Neural progenitor cell (in vitro differentiated cells): ENCODE results near the gene SF3A1. TPM values are rescaled to one million over a fixed set of nuclear protein-coding genes. Genes with fewer than 3 reads are reported as not detected.

Source experiments
- DNase-seq: peaks from one replicate; pipeline ENCODE4 v3.0.0-alpha.2; 2016; ENCODE audit warnings: low spot score
- H2AFZ ChIP-seq: fragments of 200-600 bp; sonication (generic); replicated peaks from 2 replicates; pipeline ENCODE4 v1.6.1; 2016; ENCODE audit warnings: antibody characterized with exemption
- H3F3A ChIP-seq: fragments of 200-600 bp; sonication (generic); 2 replicates; pipeline ENCODE4 v1.6.1; 2016; ENCODE audit warnings: antibody characterized with exemption, low read depth
- H3K27ac ChIP-seq: fragments of 200-600 bp; sonication (generic); 2 replicates; pipeline ENCODE4 v1.5.1; 2016; ENCODE audit warnings: mild to moderate bottlenecking
- H3K27me3 ChIP-seq: fragments of 200-600 bp; sonication (generic); 2 replicates; pipeline ENCODE4 v1.6.1; 2016; ENCODE audit warnings: mild to moderate bottlenecking, moderate library complexity
- H3K36me3 ChIP-seq: fragments of 200-600 bp; sonication (generic); 2 replicates; pipeline ENCODE4 v1.5.1; 2016
- H3K4me1 ChIP-seq: fragments of 200-600 bp; sonication (generic); 2 replicates; pipeline ENCODE4 v1.6.1; 2016; ENCODE audit warnings: mixed run types
- H3K4me2 ChIP-seq: fragments of 200-600 bp; sonication (generic); 2 replicates; pipeline ENCODE4 v1.6.1; 2016
- H3K4me3 ChIP-seq: fragments of 200-600 bp; sonication (generic); 2 replicates; pipeline ENCODE4 v1.5.1; 2016
- H3K79me2 ChIP-seq: fragments of 200-600 bp; sonication (generic); 2 replicates; pipeline ENCODE4 v1.6.1; 2016; ENCODE audit warnings: low read depth
- H3K9ac ChIP-seq: fragments of 200-600 bp; sonication (generic); 2 replicates; pipeline ENCODE4 v1.6.1; 2016
- H3K9me3 ChIP-seq: fragments of 200-600 bp; sonication (generic); 2 replicates; pipeline ENCODE4 v1.5.1; 2016; ENCODE audit warnings: low read depth
- H4K20me1 ChIP-seq: fragments of 200-600 bp; sonication (generic); 2 replicates; pipeline ENCODE4 v1.6.1; 2016; ENCODE audit warnings: low read depth
- H3K27ac Mint-ChIP-seq: 3 replicates; pipeline ENCODE4 v1.8.0; 2021; ENCODE audit warnings: mixed read lengths
- H3K27me3 Mint-ChIP-seq: 2 replicates; pipeline ENCODE4 v1.8.0; 2022; ENCODE audit warnings: low read depth, mild to moderate bottlenecking, inconsistent platforms, moderate library complexity, mixed read lengths; ENCODE audit not compliant: insufficient read depth
- H3K36me3 Mint-ChIP-seq: 3 replicates; pipeline ENCODE4 v1.8.0; 2021; ENCODE audit warnings: mixed read lengths
- H3K4me1 Mint-ChIP-seq: 3 replicates; pipeline ENCODE4 v1.8.0; 2021; ENCODE audit warnings: mixed read lengths
- H3K4me3 Mint-ChIP-seq: 3 replicates; pipeline ENCODE4 v1.8.0; 2021; ENCODE audit warnings: mild to moderate bottlenecking, moderate library complexity, mixed read lengths
- H3K9me3 Mint-ChIP-seq: 3 replicates; pipeline ENCODE4 v1.8.0; 2020; ENCODE audit warnings: mixed read lengths
- CTCF ChIP-seq: fragments of 200-600 bp; sonication (generic); IDR thresholded peaks from 2 replicates; pipeline ENCODE4 v1.5.1; 2017; ENCODE audit warnings: antibody characterized with exemption, mild to moderate bottlenecking
- EZH2 ChIP-seq: fragments of 200-600 bp; sonication (generic); IDR thresholded peaks from 2 replicates; pipeline ENCODE4 v1.6.1; 2017; ENCODE audit warnings: antibody characterized with exemption, mild to moderate bottlenecking, moderate library complexity
- EZH2phosphoT487 ChIP-seq: fragments of 200-600 bp; sonication (generic); IDR thresholded peaks from 2 replicates; pipeline ENCODE4 v1.6.1; 2017; ENCODE audit warnings: antibody characterized with exemption
- total RNA-seq: library from RNA; depleted of rRNA; stranded (reverse); fragments of >200 nt; gene quantifications from 2 replicates; pipeline ENCODE4 v1.2.3, GENCODE V29; 2015; ENCODE audit warnings: low replicate concordance

Gene SF3A1
- total RNA-seq, 1 donor from 2014 or later = 29.2 TPM

- H3K4me3 Mint-ChIP-seq = no peak overlapping the region
- peaks cover 17% of the 10 kb centered on the region for H4K20me1 ChIP-seq
These were observed 33.4 kb downstream of the SF3A1 start for GRCh38 chr22:30323246-30323645.

GRCh38 chr22:30321461-30321860 is 35.2 kb downstream of the SF3A1 start:
- no peaks in the 10 kb centered on the region for H3K27me3 ChIP-seq
- H3K27me3 Mint-ChIP-seq = no peaks in the 10 kb centered on the region
- TF ChIP-seq EZH2 (no peak), EZH2phosphoT487 (no peak), CTCF (no peak)
- no peak overlapping the region for H3K4me3 Mint-ChIP-seq
- H3K36me3 ChIP-seq = no peaks in the 10 kb centered on the region
- H2AFZ ChIP-seq = no peak overlapping the region
- peaks cover 9% of the 10 kb centered on the region for H3K4me1 ChIP-seq
- H3K27ac Mint-ChIP-seq = no peak overlapping the region
- no peaks in the 10 kb centered on the region for H3K9me3 Mint-ChIP-seq
- H3K9me3 ChIP-seq = no peaks in the 10 kb centered on the region
- H3F3A ChIP-seq = no peaks in the 10 kb centered on the region
- no peak for DNase-seq
- peaks cover 18% of the 10 kb centered on the region for H3K4me1 Mint-ChIP-seq
- no peak overlapping the region for H3K4me3 ChIP-seq
- H3K27ac ChIP-seq = no peak overlapping the region
- no peaks in the 10 kb centered on the region for H3K36me3 Mint-ChIP-seq
- H3K4me2 ChIP-seq = no peak overlapping the region
- peaks cover 29% of the 10 kb centered on the region for H4K20me1 ChIP-seq
- no peak overlapping the region for H3K9ac ChIP-seq
- no peaks in the 10 kb centered on the region for H3K79me2 ChIP-seq

More at GRCh38 chr22:30323246-30323645, 33.4 kb downstream of the SF3A1 start:
- no peak for TF ChIP-seq EZH2phosphoT487
- no peak for TF ChIP-seq CTCF
- TF ChIP-seq EZH2 = no peak
- Mint-ChIP-seq H3K9me3 (no peaks in the 10 kb centered on the region), H3K4me1 (peaks cover 19% of the 10 kb centered on the region), H3K27me3 (no peaks in the 10 kb centered on the region), H3K27ac (no peak overlapping the region), H3K36me3 (no peaks in the 10 kb centered on the region)
- DNase-seq = no peak
- Histone ChIP-seq H3K4me1 (peaks cover 14% of the 10 kb centered on the region), H3K4me3 (no peak overlapping the region), H3K9ac (no peak overlapping the region), H2AFZ (no peak overlapping the region), H3K9me3 (no peaks in the 10 kb centered on the region), H3K27me3 (no peaks in the 10 kb centered on the region), H3F3A (peaks cover 6% of the 10 kb centered on the region), H3K79me2 (no peaks in the 10 kb centered on the region), H3K36me3 (no peaks in the 10 kb centered on the region), H3K4me2 (no peak overlapping the region), H3K27ac (no peak overlapping the region)

- Histone ChIP-seq H3K36me3 (no peaks in the 10 kb centered on the region), H3K4me3 (no peak overlapping the region), H3K27ac (no peak overlapping the region), H2AFZ (no peak overlapping the region), H3K4me1 (no peaks in the 10 kb centered on the region), H3K9me3 (no peaks in the 10 kb centered on the region), H3K27me3 (no peaks in the 10 kb centered on the region), H3K4me2 (no peak overlapping the region), H3F3A (no peaks in the 10 kb centered on the region), H3K79me2 (no peaks in the 10 kb centered on the region), H4K20me1 (peaks cover 18% of the 10 kb centered on the region), H3K9ac (no peak overlapping the region)
- no peaks in the 10 kb centered on the region for H3K36me3 Mint-ChIP-seq
- no peak overlapping the region for H3K4me3 Mint-ChIP-seq
- no peak for DNase-seq
- H3K9me3 Mint-ChIP-seq = no peaks in the 10 kb centered on the region
- TF ChIP-seq EZH2phosphoT487 (no peak), CTCF (no peak), EZH2 (no peak)
- peaks cover 7% of the 10 kb centered on the region for H3K4me1 Mint-ChIP-seq
- no peak overlapping the region for H3K27ac Mint-ChIP-seq
- H3K27me3 Mint-ChIP-seq = no peaks in the 10 kb centered on the region
These were observed 36.6 kb downstream of the SF3A1 start for GRCh38 chr22:30320021-30320556.
